H9 (cell line): Measurements from ENCODE around the gene CTU2. TPM values are rescaled to one million over a fixed set of nuclear protein-coding genes. Genes with fewer than 3 reads are reported as not detected.

ENCODE experiments used
- DNase-seq: peaks from one replicate; pipeline ENCODE4 v3.0.0-alpha.2; 2017
- H2AFZ ChIP-seq: one replicate; pipeline ENCODE4 v1.6.1; 2013; ENCODE audit warnings: mild to moderate bottlenecking, low read length, control low read depth, moderate library complexity
- H2AK5ac ChIP-seq: 2 replicates; pipeline ENCODE4 v1.6.1; 2013; ENCODE audit warnings: low read length, control low read depth, mixed read lengths; ENCODE audit not compliant: insufficient read length
- H2BK120ac ChIP-seq: one replicate; pipeline ENCODE4 v1.6.1; 2013; ENCODE audit warnings: low read depth, mild to moderate bottlenecking, low read length, control low read depth, inconsistent platforms; ENCODE audit not compliant: poor library complexity, severe bottlenecking
- H2BK12ac ChIP-seq: 2 replicates; pipeline ENCODE4 v1.6.1; 2013; ENCODE audit warnings: low read length, control low read depth, mixed read lengths, low read depth; ENCODE audit not compliant: insufficient read length
- H2BK15ac ChIP-seq: 2 replicates; pipeline ENCODE4 v1.6.1; 2013; ENCODE audit warnings: low read depth, low read length, control low read depth
- H2BK20ac ChIP-seq: one replicate; pipeline ENCODE4 v1.6.1; 2013; ENCODE audit warnings: low read depth, mild to moderate bottlenecking, low read length, control low read depth, inconsistent platforms; ENCODE audit not compliant: poor library complexity, severe bottlenecking
- H2BK5ac ChIP-seq: 2 replicates; pipeline ENCODE4 v1.6.1; 2013; ENCODE audit warnings: low read length, control low read depth, mixed read lengths; ENCODE audit not compliant: insufficient read length
- H3K14ac ChIP-seq: 2 replicates; pipeline ENCODE4 v1.6.1; 2013; ENCODE audit warnings: low read length, control low read depth; ENCODE audit not compliant: insufficient read depth
- H3K18ac ChIP-seq: 2 replicates; pipeline ENCODE4 v1.6.1; 2013; ENCODE audit warnings: low read depth, mild to moderate bottlenecking, mixed read lengths, low read length, control low read depth; ENCODE audit not compliant: insufficient read length
- H3K23ac ChIP-seq: 2 replicates; pipeline ENCODE4 v1.6.1; 2013; ENCODE audit warnings: low read length, control low read depth, mixed read lengths, low read depth; ENCODE audit not compliant: insufficient read length
- H3K23me2 ChIP-seq: 2 replicates; pipeline ENCODE4 v1.6.1; 2013; ENCODE audit warnings: low read depth, mild to moderate bottlenecking, mixed read lengths, low read length, control low read depth; ENCODE audit not compliant: insufficient read length, poor library complexity, severe bottlenecking
- H3K27ac ChIP-seq: 2 replicates; pipeline ENCODE4 v1.5.1; 2013; ENCODE audit warnings: low read length, control low read depth, mixed read lengths, low read depth; ENCODE audit not compliant: insufficient read length
- H3K27me3 ChIP-seq: 2 replicates; pipeline ENCODE4 v1.6.1; 2013; ENCODE audit warnings: low read length, control low read depth, inconsistent platforms; ENCODE audit not compliant: insufficient read depth
- H3K4ac ChIP-seq: 2 replicates; pipeline ENCODE4 v1.6.1; 2013; ENCODE audit warnings: low read depth, mild to moderate bottlenecking, control low read depth, inconsistent platforms, low read length, moderate library complexity
- H3K4me1 ChIP-seq: 2 replicates; pipeline ENCODE4 v1.6.1; 2013; ENCODE audit warnings: low read length, control low read depth, inconsistent platforms; ENCODE audit not compliant: insufficient read depth
- H3K4me2 ChIP-seq: 2 replicates; pipeline ENCODE4 v1.6.1; 2013; ENCODE audit warnings: low read length, control low read depth, mixed read lengths; ENCODE audit not compliant: insufficient read length, insufficient read depth
- H3K56ac ChIP-seq: 2 replicates; pipeline ENCODE4 v1.6.1; 2013; ENCODE audit warnings: low read depth, mild to moderate bottlenecking, mixed read lengths, low read length, control low read depth; ENCODE audit not compliant: insufficient read length
- H3K79me1 ChIP-seq: 2 replicates; pipeline ENCODE4 v1.6.1; 2013; ENCODE audit warnings: low read depth, mild to moderate bottlenecking, moderate library complexity, low read length, control low read depth, inconsistent platforms; ENCODE audit not compliant: insufficient read depth, poor library complexity, severe bottlenecking
- H3K79me2 ChIP-seq: 2 replicates; pipeline ENCODE4 v1.6.1; 2013; ENCODE audit warnings: low read length, control low read depth, inconsistent platforms; ENCODE audit not compliant: insufficient read depth
- H3K9ac ChIP-seq: 2 replicates; pipeline ENCODE4 v1.6.1; 2013; ENCODE audit warnings: low read length, control low read depth, mixed read lengths; ENCODE audit not compliant: insufficient read length; ENCODE audit errors: extremely low read depth
- H3K9me3 ChIP-seq: one replicate; pipeline ENCODE4 v1.6.1; 2013; ENCODE audit warnings: low read depth, low read length, inconsistent platforms; ENCODE audit not compliant: control insufficient read depth
- H3T11ph ChIP-seq: one replicate; pipeline ENCODE4 v1.6.1; 2013; ENCODE audit warnings: mild to moderate bottlenecking, low read length, control low read depth, inconsistent platforms
- H4K20me1 ChIP-seq: one replicate; pipeline ENCODE4 v1.6.1; 2013; ENCODE audit not compliant: control insufficient read depth, insufficient read length, insufficient read depth
- H4K5ac ChIP-seq: 2 replicates; pipeline ENCODE4 v1.6.1; 2013; ENCODE audit warnings: low read depth, mild to moderate bottlenecking, mixed read lengths, low read length, control low read depth; ENCODE audit not compliant: insufficient read length
- H4K8ac ChIP-seq: replicated peaks from 2 replicates; pipeline ENCODE4 v1.6.1; 2013; ENCODE audit warnings: low read length, control low read depth, mixed read lengths, low read depth; ENCODE audit not compliant: insufficient read length
- H4K91ac ChIP-seq: 2 replicates; pipeline ENCODE4 v1.6.1; 2013; ENCODE audit warnings: low read depth, mild to moderate bottlenecking, moderate library complexity, mixed read lengths, low read length, control low read depth; ENCODE audit not compliant: insufficient read length
- H3K27ac Mint-ChIP-seq, 3 experiments: 2 replicates in 2 of 3; 3 replicates in 1 of 3; pipeline ENCODE4 v1.8.0; 2020 to 2021; ENCODE audit warnings: mixed read lengths in 3 of 3, mild to moderate bottlenecking in 1 of 3, moderate library complexity in 1 of 3
- H3K27me3 Mint-ChIP-seq: 2 replicates; pipeline ENCODE4 v1.8.0; 2021; ENCODE audit warnings: low read depth, mild to moderate bottlenecking, moderate library complexity, mixed read lengths
- H3K36me3 Mint-ChIP-seq, 3 experiments: 2 replicates in 2 of 3; 3 replicates in 1 of 3; pipeline ENCODE4 v1.8.0; 2020 to 2021; ENCODE audit warnings: low read depth in 3 of 3, mixed read lengths in 3 of 3; ENCODE audit not compliant: insufficient read depth in 1 of 3
- H3K4me1 Mint-ChIP-seq, 2 experiments: 2 replicates each; pipeline ENCODE4 v1.8.0; 2020; ENCODE audit warnings: mixed read lengths in 2 of 2
- H3K4me3 Mint-ChIP-seq, 2 experiments: 2 replicates in 1 of 2; 3 replicates in 1 of 2; pipeline ENCODE4 v1.8.0; 2020 to 2021; ENCODE audit warnings: mild to moderate bottlenecking in 2 of 2, mixed read lengths in 2 of 2, moderate library complexity in 1 of 2
- H3K9me3 Mint-ChIP-seq, 2 experiments: 2 replicates in 1 of 2; 3 replicates in 1 of 2; pipeline ENCODE4 v1.8.0; 2020; ENCODE audit warnings: mild to moderate bottlenecking in 2 of 2, mixed read lengths in 2 of 2, moderate library complexity in 1 of 2
- CTCF ChIP-seq: fragments of 200-600 bp; sonication (generic); conservative IDR thresholded peaks from 3 replicates; pipeline ENCODE4 v1.8.0; 2021; ENCODE audit warnings: antibody characterized with exemption, mild to moderate bottlenecking
- WGBS: extraction: QIAGEN DNeasy Blood & Tissue Kit; methylation state at CpG from one replicate; pipeline ENCODE4 v1.1.7; 2013; ENCODE audit warnings: missing lambda C conversion rate, low lambda C conversion rate, mixed read lengths; ENCODE audit not compliant: insufficient read length; ENCODE audit errors: extremely low coverage; 5-methylcytosine and 5-hydroxymethylcytosine counted together
- total RNA-seq: library from RNA; stranded (reverse); gene quantifications from 2 replicates; pipeline ENCODE4 v1.2.1, GENCODE V29; 2021

The CTU2 gene
- total RNA-seq, 1 experiment from 2014 or later = 32.8 TPM

GRCh38 chr16:88749358-88749757 lies 43.1 kb downstream of the CTU2 start:
- H3K4ac ChIP-seq = no peak overlapping the region
- no peaks in the 10 kb centered on the region for H3K27me3 ChIP-seq
- TF ChIP-seq CTCF = no peak
- no peak overlapping the region for H4K5ac ChIP-seq
- no peak overlapping the region for H4K91ac ChIP-seq
- no peak overlapping the region for H3K4me2 ChIP-seq
- no peak overlapping the region for H2BK12ac ChIP-seq
- H3K14ac ChIP-seq = no peak overlapping the region
- no peaks in the 10 kb centered on the region for H3K79me2 ChIP-seq
- no peak overlapping the region for H2BK15ac ChIP-seq
- H3K9ac ChIP-seq = no peak overlapping the region
- H3K79me1 ChIP-seq = no peaks in the 10 kb centered on the region
- no peaks in the 10 kb centered on the region for H3K9me3 ChIP-seq
- H4K20me1 ChIP-seq = no peaks in the 10 kb centered on the region
- H2BK120ac ChIP-seq = no peak overlapping the region
- WGBS = no CpG with 5 or more reads among the region's 26 CpGs
- Mint-ChIP-seq H3K27ac (no peak overlapping the region), H3K4me1 (peaks cover 7 to 33% of the 10 kb centered on the region in 2 experiments), H3K27me3 (no peaks in the 10 kb centered on the region), H3K4me3 (no peak overlapping the region), H3K9me3 (no peaks in the 10 kb centered on the region), H3K36me3 (no peaks in the 10 kb centered on the region)
- H2BK20ac ChIP-seq = no peak overlapping the region
- H3K4me1 ChIP-seq = no peaks in the 10 kb centered on the region
- DNase-seq = no peak
- no peak overlapping the region for H2AFZ ChIP-seq
- no peak overlapping the region for H3T11ph ChIP-seq
- no peak overlapping the region for H3K18ac ChIP-seq
- H3K56ac ChIP-seq = no peak overlapping the region
- H2BK5ac ChIP-seq = no peak overlapping the region
- H3K23ac ChIP-seq = no peak overlapping the region
- no peak overlapping the region for H2AK5ac ChIP-seq
- H3K23me2 ChIP-seq = no peaks in the 10 kb centered on the region
- H4K8ac ChIP-seq = no peak overlapping the region
- no peak overlapping the region for H3K27ac ChIP-seq
